Right lung (tissue), 5 donors: ENCODE measurements around the gene KAT7. TPM values are rescaled to one million over a fixed set of nuclear protein-coding genes. Genes with fewer than 3 reads are reported as not detected.
"Not testable (repeated sequence)": the region's sequence is repeated elsewhere in the genome, so short reads cannot be mapped to it uniquely, and the experiment has no call there.

Experiments
- DNase-seq, 2 donors: peaks; one replicate each; pipeline ENCODE4 v3.0.0-alpha.2; 2013
- polyA plus RNA-seq, 5 donors: library from polyadenylated mRNA; unstranded; fragments of 120-200 nt; gene quantifications; one replicate each; pipeline versions ENCODE4 v1.2.1 to v1.2.3, GENCODE V29; 2013; ENCODE audit warnings: inconsistent platforms in 1 of 5, low replicate concordance in 1 of 5; ENCODE audit not compliant: insufficient read length in 5 of 5, insufficient read depth in 1 of 5

Gene KAT7
- polyA plus RNA-seq, 5 donors: 39.5 to 53.5 (median 51.3) TPM

- no peak for DNase-seq
Measured at GRCh38 chr17:49795372-49795771, 6.9 kb downstream of the KAT7 start.

- no peak for DNase-seq
Measured at GRCh38 chr17:49798182-49798581, 9.7 kb downstream of the KAT7 start.

- no peak for DNase-seq
Measured at GRCh38 chr17:49798738-49799137, 10.3 kb downstream of the KAT7 start.

GRCh38 chr17:49809056-49809455 is 20.6 kb downstream of the KAT7 start:
- no peak for DNase-seq

GRCh38 chr17:49814781-49815529 is 26.5 kb downstream of the KAT7 start:
- no peak for DNase-seq

- no peak for DNase-seq
Measured at GRCh38 chr17:49815761-49816281, 27.3 kb downstream of the KAT7 start.

- DNase-seq: no peak
Measured at GRCh38 chr17:49817993-49818392, 29.5 kb downstream of the KAT7 start.

- DNase-seq: no peak
Measured at GRCh38 chr17:49819138-49819537, 30.7 kb downstream of the KAT7 start.

GRCh38 chr17:49819651-49820050 is 31.2 kb downstream of the KAT7 start:
- DNase-seq: no peak

GRCh38 chr17:49820773-49821172 is 32.3 kb downstream of the KAT7 start:
- no peak for DNase-seq

- no peak for DNase-seq
Measured at GRCh38 chr17:49821466-49821865, 33.0 kb downstream of the KAT7 start.

GRCh38 chr17:49821916-49822315 is 33.4 kb downstream of the KAT7 start:
- DNase-seq: no peak

- DNase-seq: no peak
Measured at GRCh38 chr17:49822829-49823228, 34.3 kb downstream of the KAT7 start.

GRCh38 chr17:49823614-49824013 is 35.1 kb downstream of the KAT7 start:
- DNase-seq: no peak

GRCh38 chr17:49825645-49826044 is 37.2 kb downstream of the KAT7 start:
- no peak for DNase-seq

GRCh38 chr17:49828325-49828724 is 39.8 kb downstream of the KAT7 start:
- DNase-seq: not testable (repeated sequence)

- DNase-seq: no peak
Measured at GRCh38 chr17:49829026-49829425, 40.5 kb downstream of the KAT7 start.

- no peak for DNase-seq
Measured at GRCh38 chr17:49830605-49831004, 42.1 kb downstream of the KAT7 start.

- no peak for DNase-seq
Measured at GRCh38 chr17:49832840-49833599, 44.5 kb downstream of the KAT7 start.

- DNase-seq: no peak
Measured at GRCh38 chr17:49834118-49834743, 45.8 kb downstream of the KAT7 start.

GRCh38 chr17:49835472-49835871 is 47.0 kb downstream of the KAT7 start:
- no peak for DNase-seq
